Breast epithelium (tissue), 3 donors: ENCODE measurements around the gene COX10.

ENCODE experiments used
- CTCF ChIP-seq, 3 donors: fragments of 450-650 bp; IDR thresholded peaks; one replicate each; pipeline ENCODE4 v1.5.1; 2016 to 2017; ENCODE audit warnings: antibody characterized with exemption in 3 of 3, mild to moderate bottlenecking in 3 of 3, moderate library complexity in 3 of 3
- POLR2A ChIP-seq: fragments of 450-650 bp; IDR thresholded peaks from one replicate; pipeline ENCODE4 v1.6.1; 2016; ENCODE audit warnings: antibody characterized with exemption, mild to moderate bottlenecking, moderate library complexity

GRCh38 chr17:14165616-14166015, 96.3 kb downstream of the COX10 start:
- TF ChIP-seq CTCF (IDR thresholded peaks at IDR 0.05) = no peak
- no peak for TF ChIP-seq POLR2A
